ENCODE results near the gene CARS1. TPM values are rescaled to one million over a fixed set of nuclear protein-coding genes. Genes with fewer than 3 reads are reported as not detected.
A peak's percentile ranks its signal among the peaks of the same experiment; 100 is the strongest.

The CARS1 gene
- total RNA-seq, 1 donor, result 106 TPM

DNA sequence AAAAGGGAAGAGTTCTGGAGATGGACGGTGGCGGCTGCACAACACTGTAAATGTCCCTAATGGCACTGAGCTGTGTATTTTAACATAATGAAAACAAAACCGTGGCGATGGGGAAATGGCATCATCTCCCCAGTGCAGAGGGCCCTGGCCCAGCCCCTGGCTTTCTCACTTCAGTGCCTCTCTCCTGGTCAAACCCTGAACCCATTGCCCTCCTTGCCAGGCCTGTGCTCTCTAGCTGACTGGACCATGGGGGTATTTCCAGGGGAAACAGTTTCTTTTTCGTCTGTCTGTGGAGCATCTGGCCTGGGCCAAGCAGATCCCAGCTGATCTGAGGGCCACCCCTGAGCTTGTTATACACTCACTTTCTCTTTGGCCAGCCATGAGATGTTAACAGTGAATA lies 47.7 kb downstream of the CARS1 start:
- Histone ChIP-seq H4K20me1 (ENCODE audit: insufficient read depth, low read length) (peaks cover 12% of the 10 kb centered on the region), H3K9me3 (ENCODE audit: low read depth, low read length) (no peaks in the 10 kb centered on the region), H3K4me1 (ENCODE audit: insufficient read depth, low read length) (peaks cover 6% of the 10 kb centered on the region), H3K27ac (ENCODE audit: low read depth, low read length) (no peak overlapping the region), H2AFZ (ENCODE audit: low read length) (no peak overlapping the region), H3K4me2 (ENCODE audit: insufficient read depth, low read length) (no peak overlapping the region), H3K79me2 (ENCODE audit: insufficient read depth, low read length) (no peaks in the 10 kb centered on the region), H3K36me3 (ENCODE audit: insufficient read depth, low read length) (peaks cover 71% of the 10 kb centered on the region), H3K4me3 (ENCODE audit: insufficient read depth, low read length) (no peak overlapping the region), H3K27me3 (ENCODE audit: insufficient read depth, low read length) (no peaks in the 10 kb centered on the region)
- TF ChIP-seq, protein P1, sequence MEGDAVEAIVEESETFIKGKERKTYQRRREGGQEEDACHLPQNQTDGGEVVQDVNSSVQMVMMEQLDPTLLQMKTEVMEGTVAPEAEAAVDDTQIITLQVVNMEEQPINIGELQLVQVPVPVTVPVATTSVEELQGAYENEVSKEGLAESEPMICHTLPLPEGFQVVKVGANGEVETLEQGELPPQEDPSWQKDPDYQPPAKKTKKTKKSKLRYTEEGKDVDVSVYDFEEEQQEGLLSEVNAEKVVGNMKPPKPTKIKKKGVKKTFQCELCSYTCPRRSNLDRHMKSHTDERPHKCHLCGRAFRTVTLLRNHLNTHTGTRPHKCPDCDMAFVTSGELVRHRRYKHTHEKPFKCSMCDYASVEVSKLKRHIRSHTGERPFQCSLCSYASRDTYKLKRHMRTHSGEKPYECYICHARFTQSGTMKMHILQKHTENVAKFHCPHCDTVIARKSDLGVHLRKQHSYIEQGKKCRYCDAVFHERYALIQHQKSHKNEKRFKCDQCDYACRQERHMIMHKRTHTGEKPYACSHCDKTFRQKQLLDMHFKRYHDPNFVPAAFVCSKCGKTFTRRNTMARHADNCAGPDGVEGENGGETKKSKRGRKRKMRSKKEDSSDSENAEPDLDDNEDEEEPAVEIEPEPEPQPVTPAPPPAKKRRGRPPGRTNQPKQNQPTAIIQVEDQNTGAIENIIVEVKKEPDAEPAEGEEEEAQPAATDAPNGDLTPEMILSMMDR (IDR thresholded peaks at IDR 0.05; ENCODE audit: extremely low read depth, low read depth, low read length), result no peak
- peak; percentile 39 for DNase-seq (ENCODE audit: insufficient read length, low spot score, missing footprints)

DNA sequence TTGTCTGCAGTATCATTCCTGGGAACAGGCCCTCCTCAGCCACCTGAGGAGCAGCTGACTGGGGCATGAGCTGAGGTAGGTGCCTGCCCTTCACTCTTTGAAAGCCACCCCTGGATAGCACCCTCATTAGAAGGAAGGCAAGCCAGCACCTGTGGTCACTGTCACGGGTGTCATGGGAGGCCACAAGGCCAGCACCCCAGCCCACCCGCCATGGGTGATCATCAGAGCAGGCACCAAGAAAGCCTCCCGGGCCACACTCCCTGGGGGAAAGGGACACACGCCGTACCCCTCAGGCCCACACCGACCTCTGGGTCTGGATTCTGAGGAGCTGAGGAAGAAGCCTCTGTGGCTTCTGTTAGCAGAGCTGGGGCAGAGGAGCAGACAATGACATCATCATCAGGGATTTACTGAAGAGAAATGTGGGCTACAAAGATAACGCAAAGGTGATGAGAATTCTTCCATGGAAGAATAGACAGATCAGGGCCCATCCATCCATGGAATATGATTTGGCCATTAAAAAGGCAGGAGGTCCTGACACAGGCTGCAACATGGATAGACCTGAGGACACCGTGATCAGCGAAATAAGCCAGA lies 48.4 kb downstream of the CARS1 start:
- peaks cover 6% of the 10 kb centered on the region for H4K20me1 ChIP-seq (ENCODE audit: insufficient read depth, low read length)
- H3K4me1 ChIP-seq (ENCODE audit: insufficient read depth, low read length), result peaks cover 4% of the 10 kb centered on the region
- DNase-seq (ENCODE audit: insufficient read length, low spot score, missing footprints), result peak; percentile 60
- TF ChIP-seq, protein P1 (IDR thresholded peaks at IDR 0.05; ENCODE audit: extremely low read depth, low read depth, low read length), result no peak
- H3K4me3 ChIP-seq (ENCODE audit: insufficient read depth, low read length), result no peak overlapping the region
- H3K27me3 ChIP-seq (ENCODE audit: insufficient read depth, low read length), result no peaks in the 10 kb centered on the region
- H3K79me2 ChIP-seq (ENCODE audit: insufficient read depth, low read length), result no peaks in the 10 kb centered on the region
- peaks cover 70% of the 10 kb centered on the region for H3K36me3 ChIP-seq (ENCODE audit: insufficient read depth, low read length)
- no peak overlapping the region for H2AFZ ChIP-seq (ENCODE audit: low read length)
- no peak overlapping the region for H3K4me2 ChIP-seq (ENCODE audit: insufficient read depth, low read length)
- no peak overlapping the region for H3K27ac ChIP-seq (ENCODE audit: low read depth, low read length)
- H3K9me3 ChIP-seq (ENCODE audit: low read depth, low read length), result no peaks in the 10 kb centered on the region

DNA sequence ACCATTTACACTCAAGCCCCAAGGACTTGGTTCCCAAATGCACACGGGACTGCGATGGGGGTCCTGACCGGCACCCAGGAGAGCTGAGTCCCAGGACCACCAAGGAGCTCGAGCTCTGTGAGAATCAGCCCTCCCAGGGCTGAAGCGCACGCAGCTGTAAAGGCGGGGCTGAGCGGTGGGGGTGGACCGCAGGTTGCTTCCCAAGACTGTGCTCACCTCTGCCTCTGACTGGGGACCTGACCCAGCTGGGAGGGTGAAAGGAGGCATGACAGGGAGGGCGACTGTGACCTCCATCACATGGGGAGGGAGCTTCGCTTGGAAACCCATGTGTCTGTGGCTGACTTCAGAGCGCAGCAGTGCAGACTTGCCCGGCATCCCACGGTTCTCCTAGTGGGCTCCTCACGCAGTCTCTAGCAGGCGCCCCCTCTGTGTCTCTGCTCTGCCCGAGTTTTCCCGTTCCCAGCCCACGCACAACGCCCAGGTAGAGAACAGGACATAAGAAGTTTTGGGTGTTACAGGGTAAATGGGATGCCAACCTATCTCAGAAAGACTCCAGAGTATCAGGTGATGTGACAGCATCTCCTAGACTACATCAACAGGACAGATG lies 49.7 kb downstream of the CARS1 start:
- H3K4me3 ChIP-seq (ENCODE audit: insufficient read depth, low read length), result no peak overlapping the region
- no peaks in the 10 kb centered on the region for H3K79me2 ChIP-seq (ENCODE audit: insufficient read depth, low read length)
- H4K20me1 ChIP-seq (ENCODE audit: insufficient read depth, low read length), result peaks cover 5% of the 10 kb centered on the region
- no peak overlapping the region for H2AFZ ChIP-seq (ENCODE audit: low read length)
- H3K4me2 ChIP-seq (ENCODE audit: insufficient read depth, low read length), result no peak overlapping the region
- peak; percentile 38 for DNase-seq (ENCODE audit: insufficient read length, low spot score, missing footprints)
- H3K36me3 ChIP-seq (ENCODE audit: insufficient read depth, low read length), result peaks cover 79% of the 10 kb centered on the region
- TF ChIP-seq, protein P1 (IDR thresholded peaks at IDR 0.05; ENCODE audit: extremely low read depth, low read depth, low read length), result no peak
- no peaks in the 10 kb centered on the region for H3K27me3 ChIP-seq (ENCODE audit: insufficient read depth, low read length)
- no peaks in the 10 kb centered on the region for H3K4me1 ChIP-seq (ENCODE audit: insufficient read depth, low read length)
- no peak overlapping the region for H3K27ac ChIP-seq (ENCODE audit: low read depth, low read length)
- no peaks in the 10 kb centered on the region for H3K9me3 ChIP-seq (ENCODE audit: low read depth, low read length)

DNA sequence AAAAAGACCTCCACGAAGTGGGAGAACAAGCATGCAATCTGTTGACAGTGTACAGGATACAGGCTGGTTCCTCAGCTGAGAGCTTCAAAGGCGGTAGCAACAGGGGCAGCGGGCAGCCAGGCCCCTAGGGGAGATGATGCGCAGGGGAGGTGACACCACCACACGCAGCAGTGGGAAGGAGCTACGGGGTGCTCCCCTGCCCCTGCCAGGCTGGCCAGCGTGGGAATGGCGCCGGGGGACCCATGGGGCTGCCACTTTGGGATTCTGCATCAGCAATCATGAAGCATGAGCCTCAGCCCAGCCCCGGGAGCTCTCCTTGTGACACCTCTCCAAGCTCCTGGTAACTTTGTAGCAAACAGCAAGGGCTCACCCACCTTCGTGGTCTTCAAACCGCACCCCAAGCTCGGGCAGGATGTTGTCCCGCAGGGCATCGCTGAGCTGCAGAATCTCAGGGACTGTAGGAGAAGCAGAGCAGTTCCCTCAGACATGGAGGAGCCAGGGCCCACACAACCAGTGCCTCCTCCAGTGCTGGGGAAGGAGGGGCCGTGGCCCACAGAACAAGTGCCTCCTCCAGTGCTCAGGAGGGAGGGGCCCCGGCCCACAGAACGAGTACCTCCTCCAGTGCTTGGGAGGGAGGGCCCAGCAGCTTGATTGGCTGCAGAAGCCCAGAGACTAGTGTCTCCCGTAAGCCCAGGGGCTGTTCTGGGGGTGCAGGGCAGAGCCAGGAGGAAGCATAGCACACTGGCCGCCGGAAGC lies 50.5 kb downstream of the CARS1 start:
- H3K36me3 ChIP-seq (ENCODE audit: insufficient read depth, low read length), result peaks cover 79% of the 10 kb centered on the region
- no peaks in the 10 kb centered on the region for H3K27me3 ChIP-seq (ENCODE audit: insufficient read depth, low read length)
- H3K4me1 ChIP-seq (ENCODE audit: insufficient read depth, low read length), result peaks cover 1% of the 10 kb centered on the region
- no peak overlapping the region for H3K4me2 ChIP-seq (ENCODE audit: insufficient read depth, low read length)
- peak; percentile 66 for DNase-seq (ENCODE audit: insufficient read length, low spot score, missing footprints)
- H4K20me1 ChIP-seq (ENCODE audit: insufficient read depth, low read length), result peaks cover 3% of the 10 kb centered on the region
- H3K79me2 ChIP-seq (ENCODE audit: insufficient read depth, low read length), result no peaks in the 10 kb centered on the region
- H3K4me3 ChIP-seq (ENCODE audit: insufficient read depth, low read length), result no peak overlapping the region
- H3K27ac ChIP-seq (ENCODE audit: low read depth, low read length), result no peak overlapping the region
- no peaks in the 10 kb centered on the region for H3K9me3 ChIP-seq (ENCODE audit: low read depth, low read length)
- H2AFZ ChIP-seq (ENCODE audit: low read length), result no peak overlapping the region
- TF ChIP-seq, protein P1 (IDR thresholded peaks at IDR 0.05; ENCODE audit: extremely low read depth, low read depth, low read length), result no peak

All from osteoblast (primary cell).